ENCODE results near the gene EHF. TPM values are rescaled to one million over a fixed set of nuclear protein-coding genes. Genes with fewer than 3 reads are reported as not detected.

EHF gene
- total RNA-seq, 2 donors from 2014 or later: not detected

DNA sequence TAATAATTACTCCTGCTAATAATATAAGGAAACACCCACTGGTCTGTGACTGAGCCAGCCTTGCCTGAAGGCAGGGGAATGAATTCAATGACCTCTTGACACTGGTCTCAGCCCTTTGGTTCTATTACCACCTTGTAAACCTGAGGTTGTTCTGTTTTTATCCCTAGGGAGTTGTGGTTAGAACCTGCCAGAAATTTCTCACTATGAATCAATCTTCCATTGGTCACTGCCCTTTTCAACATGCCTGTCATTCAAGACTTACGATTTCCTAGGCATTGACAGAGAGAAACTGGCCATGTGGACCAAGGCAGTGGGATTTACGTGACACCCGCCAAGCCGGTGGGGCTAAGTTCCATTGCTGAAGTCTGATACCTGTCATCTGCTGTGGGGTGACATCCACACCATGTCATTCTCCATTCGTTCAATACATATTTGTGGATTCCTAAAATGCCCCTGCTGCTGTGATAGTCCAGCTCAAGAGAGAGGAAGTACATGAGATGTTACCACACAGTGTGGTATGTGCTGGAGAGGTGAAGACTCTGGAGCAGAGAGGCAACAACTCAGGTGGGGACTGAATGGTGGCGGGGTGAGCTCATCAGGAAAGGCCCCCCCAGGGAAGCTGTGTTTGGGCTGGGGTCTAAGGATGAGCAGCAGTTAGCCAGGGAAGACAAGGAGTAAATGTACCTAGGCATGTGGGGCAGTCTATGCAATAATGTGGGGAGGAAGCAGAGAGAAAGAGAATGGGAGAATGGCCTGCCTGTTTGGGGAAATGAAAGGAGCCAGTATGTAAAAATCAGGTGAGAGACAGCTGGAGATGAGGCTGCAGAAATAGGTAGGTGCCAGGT lies 15.2 kb upstream of the EHF start:
- H3K27ac Mint-ChIP-seq: no peak overlapping the region
- no peak for DNase-seq
- no peak overlapping the region for H3K4me3 Mint-ChIP-seq

GRCh38 chr11:34606326-34607120 lies 14.4 kb upstream of the EHF start:
- no peak overlapping the region for H3K27ac Mint-ChIP-seq

More for the DNA sequence above, 15.2 kb upstream of the EHF start:
- Mint-ChIP-seq H3K36me3 (ENCODE audit: insufficient read depth in 2 of 2) (no peaks in the 10 kb centered on the region), H3K4me1 (ENCODE audit: low read depth) (peaks cover 7% of the 10 kb centered on the region), H3K9me3 (no peaks in the 10 kb centered on the region), H3K27me3 (ENCODE audit: low read depth) (peaks cover 43% of the 10 kb centered on the region)
- no peak for ATAC-seq (replicated peaks in 1 of 2)

GRCh38 chr11:34609187-34609751 lies 11.6 kb upstream of the EHF start:
- no peak overlapping the region for H3K4me3 Mint-ChIP-seq
- H3K36me3 Mint-ChIP-seq (ENCODE audit: insufficient read depth in 2 of 2): no peaks in the 10 kb centered on the region
- no peaks in the 10 kb centered on the region for H3K9me3 Mint-ChIP-seq
- no peak for ATAC-seq (replicated peaks in 1 of 2)
- H3K27ac Mint-ChIP-seq: no peak overlapping the region
- no peak for DNase-seq
- peaks cover 48% of the 10 kb centered on the region for H3K27me3 Mint-ChIP-seq (ENCODE audit: low read depth)
- H3K4me1 Mint-ChIP-seq (ENCODE audit: low read depth): peaks cover 22% of the 10 kb centered on the region

More at GRCh38 chr11:34606326-34607120, 14.4 kb upstream of the EHF start:
- ATAC-seq (replicated peaks in 1 of 2) (peak in 1 of 2 donors; percentile 50), DNase-seq (no peak)
- Mint-ChIP-seq H3K9me3 (no peaks in the 10 kb centered on the region), H3K27me3 (ENCODE audit: low read depth) (peaks cover 47% of the 10 kb centered on the region), H3K36me3 (ENCODE audit: insufficient read depth in 2 of 2) (no peaks in the 10 kb centered on the region), H3K4me3 (no peak overlapping the region), H3K4me1 (ENCODE audit: low read depth) (peaks cover 7% of the 10 kb centered on the region)

GRCh38 chr11:34609850-34610249 lies 11.0 kb upstream of the EHF start:
- no peaks in the 10 kb centered on the region for H3K36me3 Mint-ChIP-seq (ENCODE audit: insufficient read depth in 2 of 2)
- peaks cover 53% of the 10 kb centered on the region for H3K27me3 Mint-ChIP-seq (ENCODE audit: low read depth)
- H3K4me3 Mint-ChIP-seq: no peak overlapping the region
- peaks cover 27% of the 10 kb centered on the region for H3K4me1 Mint-ChIP-seq (ENCODE audit: low read depth)
- DNase-seq: no peak
- no peak overlapping the region for H3K27ac Mint-ChIP-seq
- H3K9me3 Mint-ChIP-seq: no peaks in the 10 kb centered on the region
- ATAC-seq (replicated peaks in 1 of 2): no peak

- H3K4me1 Mint-ChIP-seq (ENCODE audit: low read depth): peaks cover 34% of the 10 kb centered on the region
- H3K9me3 Mint-ChIP-seq: no peaks in the 10 kb centered on the region
Observed at GRCh38 chr11:34610324-34611041, 10.4 kb upstream of the EHF start.

GRCh38 chr11:34613015-34613414 lies 7.9 kb upstream of the EHF start:
- H3K4me3 Mint-ChIP-seq: no peak overlapping the region
- no peak for ATAC-seq (replicated peaks in 1 of 2)

More at GRCh38 chr11:34610324-34611041, 10.4 kb upstream of the EHF start:
- H3K27me3 Mint-ChIP-seq (ENCODE audit: low read depth): peaks cover 54% of the 10 kb centered on the region
- H3K4me3 Mint-ChIP-seq: no peak overlapping the region
- H3K27ac Mint-ChIP-seq: no peak overlapping the region
- H3K36me3 Mint-ChIP-seq (ENCODE audit: insufficient read depth in 2 of 2): no peaks in the 10 kb centered on the region
- DNase-seq (no peak), ATAC-seq (replicated peaks in 1 of 2) (no peak)

DNA sequence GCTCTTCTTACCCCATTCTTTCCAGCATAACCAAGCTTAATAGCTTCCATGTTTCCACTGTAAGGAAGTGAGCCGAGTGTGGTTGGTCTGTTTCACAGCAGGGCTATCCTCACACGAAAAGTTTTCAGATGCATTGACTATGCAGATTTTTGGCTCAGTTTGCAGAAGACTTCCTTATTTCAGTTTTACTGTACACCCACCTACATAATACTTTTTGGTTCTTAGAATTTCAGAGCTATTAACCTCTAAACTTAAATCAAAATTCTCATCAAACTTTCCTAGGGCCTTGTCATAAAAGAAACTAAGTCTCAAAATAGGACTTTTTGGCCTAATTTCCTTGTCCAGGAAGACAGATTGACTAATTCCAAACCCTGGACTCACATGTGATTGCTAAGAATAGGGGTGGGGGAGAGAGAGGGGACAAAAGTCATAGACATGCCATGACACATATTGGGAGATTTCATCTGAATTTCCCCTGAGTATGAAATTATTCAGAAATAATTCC lies 7.3 kb upstream of the EHF start:
- Mint-ChIP-seq H3K4me3 (peak overlapping the region in 1 of 2 donors; percentile 64), H3K9me3 (no peaks in the 10 kb centered on the region), H3K36me3 (ENCODE audit: insufficient read depth in 2 of 2) (no peaks in the 10 kb centered on the region), H3K4me1 (ENCODE audit: low read depth) (peaks cover 26% of the 10 kb centered on the region), H3K27ac (no peak overlapping the region), H3K27me3 (ENCODE audit: low read depth) (peaks cover 52% of the 10 kb centered on the region)
- ATAC-seq (replicated peaks in 1 of 2) (peak; percentile 31 to 58), DNase-seq (no peak)

More at GRCh38 chr11:34613015-34613414, 7.9 kb upstream of the EHF start:
- no peak for DNase-seq
- Mint-ChIP-seq H3K27me3 (ENCODE audit: low read depth) (peaks cover 52% of the 10 kb centered on the region), H3K4me1 (ENCODE audit: low read depth) (peaks cover 26% of the 10 kb centered on the region), H3K36me3 (ENCODE audit: insufficient read depth in 2 of 2) (no peaks in the 10 kb centered on the region), H3K9me3 (no peaks in the 10 kb centered on the region), H3K27ac (no peak overlapping the region)

- peaks cover 57% of the 10 kb centered on the region for H3K27me3 Mint-ChIP-seq (ENCODE audit: low read depth)
- H3K36me3 Mint-ChIP-seq (ENCODE audit: insufficient read depth in 2 of 2): no peaks in the 10 kb centered on the region
- H3K9me3 Mint-ChIP-seq: no peaks in the 10 kb centered on the region
- DNase-seq (no peak), ATAC-seq (replicated peaks in 1 of 2) (peak; percentile 60 to 77)
- H3K27ac Mint-ChIP-seq: no peak overlapping the region
- H3K4me3 Mint-ChIP-seq: peak overlapping the region; percentile 15 to 44
- peaks cover 26% of the 10 kb centered on the region for H3K4me1 Mint-ChIP-seq (ENCODE audit: low read depth)
Observed at GRCh38 chr11:34614344-34615104, 6.4 kb upstream of the EHF start.

DNA sequence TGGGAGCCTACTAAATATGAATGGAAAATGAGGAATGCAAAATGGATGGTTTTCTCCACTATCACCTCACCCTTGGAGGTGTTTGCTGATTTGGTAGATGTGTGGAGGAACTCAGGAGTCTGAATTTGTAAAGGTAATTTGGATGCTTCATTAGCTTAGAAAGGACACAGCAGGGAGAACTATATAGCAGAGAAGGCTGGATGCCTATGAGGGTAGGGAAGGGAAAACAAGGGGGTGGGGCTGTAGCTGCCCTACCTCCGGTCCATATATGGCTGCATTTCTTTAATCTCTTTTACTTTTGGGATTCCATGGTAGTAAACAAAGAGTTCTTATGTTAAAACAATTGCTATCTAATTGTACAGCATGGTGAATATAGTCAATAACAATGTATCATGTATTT lies 4.8 kb upstream of the EHF start:
- Mint-ChIP-seq H3K9me3 (no peaks in the 10 kb centered on the region), H3K4me3 (no peak overlapping the region), H3K27me3 (ENCODE audit: low read depth) (peaks cover 59% of the 10 kb centered on the region), H3K4me1 (ENCODE audit: low read depth) (peaks cover 26% of the 10 kb centered on the region), H3K36me3 (ENCODE audit: insufficient read depth in 2 of 2) (no peaks in the 10 kb centered on the region), H3K27ac (no peak overlapping the region)
- DNase-seq: no peak
- no peak for ATAC-seq (replicated peaks in 1 of 2)

- H3K4me3 Mint-ChIP-seq: no peak overlapping the region
- no peak for DNase-seq
- peaks cover 59% of the 10 kb centered on the region for H3K27me3 Mint-ChIP-seq (ENCODE audit: low read depth)
- H3K4me1 Mint-ChIP-seq (ENCODE audit: low read depth): peaks cover 26% of the 10 kb centered on the region
- H3K9me3 Mint-ChIP-seq: no peaks in the 10 kb centered on the region
- no peak for ATAC-seq (replicated peaks in 1 of 2)
- no peaks in the 10 kb centered on the region for H3K36me3 Mint-ChIP-seq (ENCODE audit: insufficient read depth in 2 of 2)
- H3K27ac Mint-ChIP-seq: no peak overlapping the region
Observed at GRCh38 chr11:34616830-34617504, 3.9 kb upstream of the EHF start.

DNA sequence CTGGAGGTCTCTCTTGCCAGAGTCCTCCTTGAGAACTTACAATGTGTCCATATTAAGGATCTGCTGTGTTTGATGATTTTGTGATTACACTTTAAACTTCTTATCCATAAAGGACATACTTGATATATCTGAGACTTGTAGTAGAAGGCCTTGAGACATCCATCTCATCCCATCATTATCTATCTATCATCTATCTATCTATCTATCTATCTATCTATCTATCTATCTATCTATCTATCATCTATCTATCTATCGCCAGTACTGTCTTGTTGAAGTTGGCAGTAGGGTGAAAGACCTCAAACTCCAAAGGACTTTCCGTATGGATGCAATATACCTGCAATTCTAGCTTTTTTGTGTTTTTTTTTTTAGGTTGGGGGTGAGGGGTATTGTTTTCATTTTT lies 2.5 kb upstream of the EHF start:
- Mint-ChIP-seq H3K27me3 (ENCODE audit: low read depth) (peaks cover 61% of the 10 kb centered on the region), H3K9me3 (no peaks in the 10 kb centered on the region), H3K4me3 (no peak overlapping the region), H3K36me3 (ENCODE audit: insufficient read depth in 2 of 2) (no peaks in the 10 kb centered on the region), H3K4me1 (ENCODE audit: low read depth) (peaks cover 24% of the 10 kb centered on the region), H3K27ac (no peak overlapping the region)
- no peak for DNase-seq
- ATAC-seq (replicated peaks in 1 of 2): no peak

Measured in activated T-cell treated with anti-CD3 and anti-CD28 coated beads, Interleukin-2, amount 50 U/mL, for 72 hours (primary cell).